H1 (cell line): ENCODE results near the gene TNS3. TPM values are rescaled to one million over a fixed set of nuclear protein-coding genes. Genes with fewer than 3 reads are reported as not detected.

ENCODE experiments used
- FOSL1 ChIP-seq: IDR thresholded peaks from 2 replicates; pipeline ENCODE4 v1.6.1; 2011; ENCODE audit warnings: mild to moderate bottlenecking, low read depth, low read length, moderate library complexity; ENCODE audit not compliant: insufficient read depth
- USF2 ChIP-seq: IDR thresholded peaks from 2 replicates; pipeline ENCODE4 v1.6.1; 2011; ENCODE audit warnings: low read length, improper control_type of control experiment
- polyA plus RNA-seq, 7 experiments: library from polyadenylated mRNA; depleted of rRNA in 3 of 7; stranded (reverse) in 5 of 7; unstranded in 2 of 7; fragments of >200 nt in 5 of 7; fragments of 200-250 nt in 2 of 7; gene quantifications; 1 replicate in 5 of 7; 2 replicates in 1 of 7; 4 replicates in 1 of 7; pipeline versions ENCODE4 v1.2.1 to v1.2.3, GENCODE V29; 2011 to 2013; ENCODE audit warnings: missing spikeins in 2 of 7, mixed read lengths in 2 of 7
- total RNA-seq: library from RNA; stranded (reverse); fragmentation: NEBNext Ultra II Directional; extraction: Animal tissue kit (Norgen Biotek cat#: 25700); gene quantifications from 2 replicates; pipeline ENCODE4 v1.2.1, GENCODE V29; 2021

TNS3 gene
- total and polyA plus RNA-seq, 2 of the 8 experiments (the other 6 are each of a cell fraction or from before 2014, with no cell fraction given) = 11.9 to 24.2 TPM

GRCh38 chr7:47552621-47553020, 29.3 kb downstream of the TNS3 start (continued):
- TF ChIP-seq USF2 = no peak
- no peak for TF ChIP-seq FOSL1
- TF ChIP-seq, all 59 proteins: peak for 0
